Caki2 (cell line): ENCODE results near the gene RAB38. TPM values are rescaled to one million over a fixed set of nuclear protein-coding genes. Genes with fewer than 3 reads are reported as not detected.

Experiments
- DNase-seq: peaks from one replicate; pipeline ENCODE4 v3.0.0-alpha.2; 2015; ENCODE audit warnings: low read depth
- in situ Hi-C: cut with HindIII; loops from 2 replicates; pipeline ENCODE4 v1.10.0; 2016; ENCODE audit warnings: low sequenced_read_pairs, low pct_unique_long_range_greater_than_20kb, mixed read lengths
- total RNA-seq: library from RNA; depleted of rRNA; stranded (reverse); fragments of >200 nt; shearing (Covaris generic); gene quantifications from 2 replicates; pipeline ENCODE4 v1.2.3, GENCODE V29; 2014; ENCODE audit warnings: low replicate concordance; rRNA removed

The RAB38 gene
- total RNA-seq: 12.7 and 21.2 TPM in 2 replicates

DNA sequence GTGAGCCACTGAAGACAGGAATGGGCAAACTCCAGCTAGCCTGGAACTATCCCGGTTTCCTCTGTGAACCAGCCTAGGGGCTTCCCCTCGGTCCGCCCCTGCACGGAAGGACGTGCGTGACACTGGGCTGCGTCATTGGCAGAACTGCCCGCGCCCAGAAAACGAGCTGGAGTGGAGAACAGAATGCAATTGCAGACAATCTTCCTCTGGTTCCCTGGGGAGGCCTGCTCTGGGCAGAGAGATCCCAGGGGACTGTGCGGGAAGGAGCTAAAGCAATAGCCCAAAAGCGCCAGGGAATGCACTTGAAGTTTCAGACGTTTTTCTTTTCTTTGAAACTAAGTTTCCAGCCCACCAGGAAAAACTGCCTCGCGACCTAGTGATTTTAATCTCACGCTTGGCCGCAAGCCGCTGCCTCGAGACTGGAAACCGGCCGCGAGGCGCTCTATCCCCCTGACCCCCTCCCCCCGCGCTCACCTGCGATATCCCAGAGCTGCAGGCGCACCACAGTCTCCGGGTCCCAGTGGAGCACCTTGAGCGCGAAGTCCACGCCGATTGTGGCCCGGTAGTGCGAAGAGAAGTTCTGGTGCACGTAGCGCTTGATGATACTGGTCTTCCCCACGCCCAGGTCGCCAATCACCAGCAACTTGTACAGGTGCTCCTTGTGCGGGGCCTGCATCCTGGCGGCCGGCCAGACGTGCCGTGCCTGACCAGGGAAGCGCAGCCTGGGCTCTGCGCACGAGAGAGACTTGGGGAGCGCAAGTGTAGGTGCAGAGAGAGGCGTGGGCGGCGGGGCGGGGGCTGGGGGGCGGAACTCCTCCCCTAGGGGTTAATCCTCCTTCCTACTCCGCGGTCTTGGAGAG, at the start of gene RAB38:
Gene RAB38, minus strand, starts transcription at position 735 of the 860 bp plus-strand sequence. Its CDS starts 59 bp downstream, at position 676.
- in situ Hi-C loops: no loop called here

DNA sequence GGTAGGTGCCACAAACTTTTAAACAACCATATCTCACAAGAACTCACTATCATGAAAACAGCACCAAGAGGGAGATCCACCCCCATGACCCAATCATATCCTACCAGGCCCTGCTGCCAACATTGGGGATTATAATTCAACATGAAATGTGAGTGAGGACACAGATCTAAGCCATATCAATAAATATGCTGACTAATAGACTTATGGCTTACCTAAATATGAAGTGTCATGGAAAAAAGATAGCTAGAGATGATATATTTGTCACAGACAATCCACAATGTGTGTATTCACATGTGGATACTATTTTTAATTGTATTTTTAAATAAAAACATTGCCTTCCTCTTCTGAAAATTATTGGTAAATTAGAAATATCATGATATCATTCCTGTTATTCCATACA, 38.2 kb upstream of the RAB38 start:
- in situ Hi-C loops: no loop called here
- no peak for DNase-seq

More for the DNA sequence above, at the start of gene RAB38:
- peak; percentile 62 for DNase-seq

DNA sequence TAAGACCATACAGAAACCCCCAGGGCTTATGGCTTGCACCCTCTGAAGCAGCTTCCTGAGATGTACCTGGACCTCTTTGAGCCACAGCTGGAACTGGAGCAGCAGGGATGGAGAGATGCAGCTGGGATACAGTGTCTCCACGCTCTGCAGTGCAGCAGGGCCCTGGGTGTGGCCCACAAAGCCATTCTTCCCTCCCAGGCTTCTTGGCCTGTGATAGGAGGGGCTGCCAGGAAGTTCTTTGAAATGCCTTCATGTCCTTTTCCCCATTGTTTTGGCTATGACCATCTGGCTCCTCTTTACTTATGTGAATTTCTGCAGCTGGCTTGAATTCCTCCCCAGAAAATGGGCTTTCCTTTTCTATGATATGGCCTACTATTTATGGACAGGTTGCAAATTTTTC, 37.1 kb upstream of the RAB38 start:
- in situ Hi-C loops: no loop called here
- DNase-seq: no peak

DNA sequence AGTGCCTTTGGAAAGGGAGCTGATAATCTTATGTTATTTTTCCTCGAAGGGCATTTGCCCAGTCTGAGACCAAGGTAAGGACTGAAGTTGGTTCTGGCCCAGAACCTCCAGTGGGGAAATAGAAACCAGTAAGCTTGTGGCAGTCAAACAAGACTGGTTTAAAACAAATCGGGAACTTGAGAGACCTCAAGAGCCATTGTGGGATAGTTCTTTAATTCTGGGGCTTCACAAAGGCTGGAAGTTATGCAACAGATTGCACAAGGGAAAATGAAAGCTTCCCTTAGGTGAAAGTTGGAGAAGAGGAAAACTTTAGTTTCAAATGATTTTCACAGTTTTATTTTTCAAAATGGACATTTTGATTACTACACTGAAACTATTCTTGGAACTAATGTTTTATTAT, 33.5 kb upstream of the RAB38 start:
- in situ Hi-C loops: no loop called here
- DNase-seq: no peak

DNA sequence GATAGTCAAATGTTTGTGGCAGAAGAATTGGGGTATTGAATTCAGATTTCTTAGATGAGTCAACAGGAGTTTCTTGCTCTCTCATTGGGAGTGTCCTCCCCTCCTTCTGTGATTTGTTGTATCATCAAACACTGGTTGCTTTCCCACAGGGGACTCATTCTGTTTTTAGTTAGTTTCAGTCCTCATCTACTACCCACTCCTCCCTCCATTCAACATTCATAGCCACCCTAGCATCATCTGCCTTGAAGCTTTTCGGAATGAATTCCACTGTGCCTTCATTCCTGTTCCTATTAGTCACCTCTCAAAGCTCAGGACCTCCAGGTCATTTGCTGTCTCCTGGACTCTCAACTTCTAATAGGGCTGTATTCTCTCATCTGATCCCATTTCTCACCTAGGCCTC, 31.5 kb upstream of the RAB38 start:
- no peak for DNase-seq
- in situ Hi-C loops: no loop called here

DNA sequence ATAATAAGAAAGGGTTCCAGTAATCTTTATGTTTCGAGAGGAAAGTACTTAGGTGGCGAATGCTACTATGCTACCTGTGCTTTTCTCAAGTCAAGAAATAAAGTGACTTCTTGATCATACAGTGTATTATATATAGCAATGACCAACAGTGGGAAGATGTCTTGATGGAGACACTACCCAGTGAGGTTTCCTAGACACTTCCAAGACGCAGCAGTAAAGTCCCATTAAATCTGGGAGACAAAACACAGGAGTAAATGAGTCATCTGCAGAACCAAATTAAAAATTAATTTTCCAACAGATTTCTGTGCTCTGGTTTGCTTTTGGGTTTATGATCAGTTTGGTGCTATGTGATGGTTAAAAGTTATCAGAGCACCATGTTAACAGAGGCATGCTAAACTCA, 29.1 kb upstream of the RAB38 start:
- DNase-seq: no peak
- in situ Hi-C loops: no loop called here

DNA sequence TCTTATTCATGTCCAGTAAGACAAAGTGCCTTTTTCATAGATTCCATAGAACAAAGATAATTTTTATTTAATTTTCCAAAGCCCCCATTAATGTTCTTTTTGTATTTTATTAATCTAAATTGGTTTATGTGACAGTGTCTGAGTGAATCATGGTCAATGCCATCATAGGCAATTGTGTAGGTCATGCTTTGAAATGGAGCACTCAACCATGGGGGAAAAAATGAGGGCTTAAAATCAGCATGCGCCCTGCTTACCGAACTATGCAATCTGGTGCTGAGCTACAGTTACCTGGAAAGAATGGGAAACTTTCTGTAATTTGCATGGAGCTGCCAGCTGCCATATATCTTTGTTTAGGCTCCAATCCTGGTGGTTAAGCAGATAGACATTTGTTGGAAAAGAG, 28.4 kb upstream of the RAB38 start:
- DNase-seq: no peak
- in situ Hi-C loops: no loop called here

DNA sequence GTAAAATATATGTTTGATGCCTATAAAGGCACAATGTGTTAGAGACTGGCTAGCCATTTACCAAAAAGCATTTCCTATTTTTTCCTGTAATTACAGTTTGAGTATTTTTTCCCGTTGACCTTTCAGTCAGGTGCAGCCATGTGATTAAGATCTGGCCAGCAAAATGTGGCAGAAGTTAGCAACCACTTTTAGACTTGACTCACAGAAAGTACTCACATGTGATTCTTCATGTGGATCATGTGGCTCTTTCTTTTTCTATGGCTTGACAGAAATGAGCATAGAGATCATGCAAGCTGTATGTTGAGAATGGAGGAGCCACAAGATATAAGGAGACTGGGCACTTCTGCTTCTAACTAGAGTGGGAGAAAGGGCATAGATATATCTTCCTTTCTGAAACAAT, 27.3 kb upstream of the RAB38 start:
- in situ Hi-C loops: no loop called here
- DNase-seq: no peak

DNA sequence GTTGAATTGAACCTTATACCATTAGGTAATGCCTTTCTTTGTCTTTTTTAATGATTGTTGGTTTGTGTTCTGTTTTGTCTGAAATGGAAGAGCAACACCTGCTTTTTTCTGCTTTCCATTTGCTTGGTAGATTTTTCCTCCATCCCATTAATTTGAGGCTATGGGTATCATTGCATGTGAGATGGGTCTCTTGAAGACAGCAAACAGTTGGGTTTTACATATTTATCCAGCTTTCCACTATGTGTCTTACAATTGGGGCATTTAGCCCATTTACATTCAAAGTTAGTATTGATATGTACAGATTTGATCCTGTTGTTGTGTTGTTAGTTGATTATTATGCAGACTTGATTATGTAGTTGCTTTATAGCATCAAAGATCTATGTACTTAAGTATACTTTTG, 21.1 kb upstream of the RAB38 start:
- no peak for DNase-seq
- in situ Hi-C loops: no loop called here

DNA sequence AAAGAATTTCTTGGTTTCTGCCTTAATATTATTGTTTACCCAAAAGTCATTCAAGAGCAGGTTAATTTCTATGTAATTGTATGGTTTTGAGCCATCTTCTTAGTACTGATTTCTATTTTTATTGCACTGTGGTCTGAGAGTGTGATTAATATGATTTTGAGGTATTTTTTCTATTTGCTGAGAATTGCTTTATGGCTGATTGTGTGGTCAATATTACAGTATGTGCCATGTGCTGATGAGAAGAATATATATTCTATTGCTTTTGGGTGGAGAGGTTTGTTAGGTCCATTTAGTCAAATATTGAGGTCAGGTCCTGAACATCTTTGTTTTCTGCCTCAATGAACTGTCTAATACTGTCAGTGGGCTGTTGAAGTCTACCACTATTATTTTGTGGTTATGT, 20.7 kb upstream of the RAB38 start:
- no peak for DNase-seq
- in situ Hi-C loops: no loop called here

DNA sequence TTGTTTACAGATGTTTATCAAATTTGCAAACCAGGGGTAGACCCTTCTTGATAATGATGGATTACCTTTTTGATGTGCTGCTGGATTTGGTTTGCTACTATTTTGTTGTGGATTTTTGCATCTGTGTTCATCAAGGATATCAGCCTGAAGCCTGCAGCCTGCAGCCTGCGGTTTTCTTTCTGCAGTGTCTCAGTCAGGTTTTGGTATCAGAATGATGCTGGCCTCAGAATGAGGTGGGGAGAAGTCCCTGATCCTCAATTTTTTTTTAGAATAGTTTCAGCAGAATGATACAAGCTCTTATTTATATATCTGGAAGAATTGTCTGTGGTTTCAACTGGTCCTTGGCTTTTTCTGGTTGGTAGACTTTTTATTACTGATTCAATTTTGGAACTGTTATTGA, 19.7 kb upstream of the RAB38 start:
- in situ Hi-C loops: no loop called here
- DNase-seq: no peak

DNA sequence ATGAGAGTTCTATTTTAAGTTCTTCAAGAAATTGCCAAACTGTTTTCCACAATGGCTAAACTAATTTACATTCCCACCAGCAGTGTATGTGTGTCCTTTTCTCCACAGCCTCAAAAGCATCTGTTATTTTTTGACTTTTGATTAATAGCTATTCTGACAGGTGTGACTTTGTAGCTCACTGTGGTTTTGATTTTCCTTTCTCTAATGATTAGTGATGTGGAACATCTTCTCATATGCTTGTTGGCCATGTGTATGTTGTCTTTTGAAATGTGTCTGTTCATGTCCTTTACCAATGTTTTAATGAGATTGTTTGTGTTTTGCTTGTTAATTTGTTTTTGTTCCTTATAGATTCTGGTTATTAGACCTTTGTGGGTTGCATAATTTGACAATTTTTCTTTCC, 18.0 kb upstream of the RAB38 start:
- peak; percentile 53 for DNase-seq
- in situ Hi-C loops: no loop called here

DNA sequence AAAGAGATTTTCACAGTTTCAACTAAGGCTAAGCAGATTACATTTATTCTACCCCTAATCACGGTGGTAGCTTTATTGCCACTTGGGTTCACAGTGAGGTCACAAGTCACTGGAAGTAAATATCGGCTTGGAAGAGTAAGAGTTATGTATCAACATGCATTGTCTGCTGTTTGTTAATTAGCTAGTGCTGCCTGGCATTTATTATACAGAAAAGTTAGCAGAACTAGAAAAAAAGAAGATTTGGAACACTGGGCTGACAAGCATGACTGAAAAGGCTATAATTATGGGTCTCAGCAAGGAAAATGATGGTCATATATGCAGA, 13.7 kb upstream of the RAB38 start:
- peak; percentile 24 for DNase-seq
- in situ Hi-C loops: no loop called here

DNA sequence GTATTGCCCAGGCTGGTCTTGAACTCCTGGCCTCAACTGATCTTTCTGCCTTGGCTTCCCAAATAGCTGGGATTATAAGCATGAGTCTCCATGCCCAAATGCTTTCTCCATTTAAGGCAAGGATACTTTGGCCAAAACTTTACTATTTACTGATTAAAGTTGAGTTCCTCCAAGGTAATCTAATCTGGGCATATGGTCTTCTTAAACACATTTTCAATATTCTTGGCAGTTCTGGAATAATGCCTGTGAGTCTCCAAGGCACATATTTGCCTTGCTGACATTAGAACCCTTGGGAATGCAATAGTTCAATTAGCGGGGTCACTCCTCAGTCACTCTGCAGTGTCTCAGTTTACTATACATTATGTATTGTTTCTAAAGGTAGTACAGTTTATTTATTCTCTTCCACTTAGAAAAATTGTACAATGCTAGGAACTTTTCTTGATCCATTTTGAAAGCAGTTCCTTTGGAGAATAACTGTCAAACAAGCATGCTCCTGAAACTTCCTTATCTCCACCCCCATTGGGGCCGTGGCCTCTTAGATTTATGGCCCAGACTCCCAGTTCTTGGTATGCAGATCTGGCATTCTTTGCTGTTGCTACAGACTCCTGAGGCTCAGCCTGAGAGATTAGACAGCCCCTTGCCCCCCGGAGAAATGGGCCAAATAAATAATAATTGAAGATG, 13.1 kb upstream of the RAB38 start:
- in situ Hi-C loops: no loop called here
- DNase-seq: no peak

DNA sequence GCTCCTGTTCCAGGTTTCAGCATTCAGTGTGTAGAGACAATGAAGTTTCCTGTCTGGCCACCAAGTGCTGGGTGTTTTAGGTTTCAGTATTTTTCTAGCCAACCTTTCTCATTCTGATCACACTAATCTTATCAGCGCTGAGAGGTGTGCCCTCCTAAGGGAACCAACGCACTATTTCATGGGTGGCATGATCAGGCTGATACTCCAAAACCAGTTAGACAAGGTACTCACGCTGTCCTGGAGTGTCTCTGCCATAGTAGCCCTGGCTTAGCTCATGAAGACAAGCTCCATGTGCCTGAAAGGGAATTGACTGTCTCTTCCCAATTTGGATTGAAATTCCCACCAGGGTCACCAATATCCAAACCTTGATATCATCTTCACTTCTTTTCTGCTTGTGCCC, 8.0 kb upstream of the RAB38 start:
- DNase-seq: no peak
- in situ Hi-C loops: no loop called here

DNA sequence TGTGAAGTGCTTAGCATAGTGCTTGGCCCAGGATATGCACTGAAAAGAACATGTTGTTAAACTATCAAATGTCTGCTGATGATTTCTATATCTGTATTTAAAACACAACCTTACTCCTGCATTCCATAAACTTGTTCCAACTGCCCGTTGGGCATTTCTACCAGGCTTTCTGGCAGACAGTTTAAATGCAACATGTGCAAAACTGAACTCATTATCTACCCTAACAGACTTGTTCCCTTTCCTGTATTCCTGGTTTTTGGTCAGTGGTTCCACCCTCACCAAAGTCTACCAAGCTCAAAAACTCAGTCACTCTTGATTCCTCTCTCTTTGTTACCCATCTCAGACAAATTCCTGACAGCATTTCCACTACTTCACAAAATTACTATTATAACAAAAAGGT, 6.5 kb upstream of the RAB38 start:
- DNase-seq: no peak
- in situ Hi-C loops: no loop called here

DNA sequence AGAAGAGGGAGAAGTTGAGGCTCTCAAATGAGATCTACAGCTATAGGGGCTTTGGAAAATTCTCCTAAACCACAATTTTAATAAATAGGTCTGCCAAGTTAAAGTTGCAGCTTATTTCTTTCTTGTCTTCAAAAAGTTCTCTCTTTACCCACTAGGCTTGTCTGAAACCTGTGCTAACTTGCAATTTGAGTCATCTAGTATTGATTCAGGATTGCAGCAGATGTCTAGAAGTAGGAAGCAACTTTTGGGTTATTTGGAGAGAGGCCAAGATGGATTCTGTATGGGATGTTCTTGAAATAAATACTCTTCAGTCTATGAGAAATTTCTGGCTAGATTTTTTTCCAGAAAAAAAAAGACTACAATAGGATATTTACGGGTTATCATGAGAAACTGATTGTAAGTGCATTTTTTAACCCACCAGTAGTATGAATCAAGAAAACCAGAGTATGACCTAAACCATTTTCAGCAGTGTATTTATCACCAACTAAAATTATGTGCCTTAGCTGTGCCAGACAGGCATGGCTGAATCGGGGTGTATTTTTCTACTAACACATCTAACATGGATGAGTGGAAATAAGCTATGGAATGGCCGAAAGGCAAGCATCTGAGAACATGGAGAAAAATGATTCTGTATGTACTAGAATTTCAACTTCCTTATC, 4.9 kb upstream of the RAB38 start:
- no peak for DNase-seq
- in situ Hi-C loops: no loop called here

DNA sequence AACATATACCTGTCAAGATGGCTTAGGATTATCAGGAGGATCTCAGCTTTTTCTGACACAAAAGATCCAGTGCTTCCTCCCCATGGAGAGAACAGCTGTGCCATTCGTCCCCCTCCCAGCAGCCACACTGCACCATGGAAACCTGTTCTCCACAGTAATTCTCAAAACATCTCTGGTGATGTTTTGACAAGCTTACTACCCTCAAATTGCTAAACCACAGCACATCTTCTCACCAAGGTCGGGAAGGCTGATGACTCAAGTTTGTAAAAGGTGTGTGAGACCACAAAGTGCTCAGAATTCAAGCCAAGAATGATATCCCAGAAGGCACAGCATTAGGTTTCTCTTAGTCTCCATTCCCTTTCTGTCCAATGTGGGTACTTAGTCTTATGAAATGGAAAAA, 3.9 kb upstream of the RAB38 start:
- peak; percentile 52 for DNase-seq
- in situ Hi-C loops: no loop called here

DNA sequence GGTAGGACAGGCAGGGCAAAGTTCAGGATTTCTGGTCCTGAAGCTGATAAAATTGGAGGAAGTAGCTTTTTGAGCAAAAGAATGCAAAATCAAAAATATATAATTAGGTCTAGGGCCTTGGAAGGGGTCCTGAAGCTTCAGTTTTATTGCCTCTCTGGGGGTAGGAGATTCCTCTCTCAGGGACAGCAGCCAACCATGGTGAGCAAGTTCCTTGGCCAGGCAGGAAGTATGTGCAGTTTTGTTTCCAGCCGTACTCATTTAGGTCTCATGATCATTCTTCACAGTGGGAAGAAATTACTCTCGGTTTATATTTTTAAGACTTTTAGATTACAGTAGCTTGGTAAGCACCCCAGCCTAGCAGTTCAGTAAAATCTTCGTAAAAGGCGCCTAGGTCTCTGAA, 2.9 kb upstream of the RAB38 start:
- no peak for DNase-seq
- in situ Hi-C loops: no loop called here
